ENCODE measurements around the gene PPM1L.

PPM1L gene

GRCh38 chr3:160837394-160837980 lies 81.5 kb downstream of the PPM1L start:
- DNase-seq = no peak
- H3K9ac ChIP-seq (ENCODE audit: low read length) = no peak overlapping the region
- no peaks in the 10 kb centered on the region for H3K36me3 ChIP-seq (replicated peaks; ENCODE audit: insufficient read depth, low read length)
- no peak for TF ChIP-seq EZH2 (optimal IDR thresholded peaks at IDR 0.05; ENCODE audit: low read depth, low read length)
- no peak for TF ChIP-seq EZH2phosphoT487 (IDR thresholded peaks at IDR 0.05; ENCODE audit: low read length)
- TF ChIP-seq CTCF (IDR thresholded peaks at IDR 0.05; ENCODE audit: low read length) = no peak
- H3K4me3 ChIP-seq (ENCODE audit: low read length) = no peak overlapping the region
- no peaks in the 10 kb centered on the region for H3K4me1 ChIP-seq (ENCODE audit: low read length)
- H3F3A ChIP-seq (ENCODE audit: insufficient read depth, low read length) = no peaks in the 10 kb centered on the region
- no peaks in the 10 kb centered on the region for H4K20me1 ChIP-seq (ENCODE audit: insufficient read depth, low read length)
- H3K27me3 ChIP-seq (replicated peaks; ENCODE audit: insufficient read depth, low read length) = no peaks in the 10 kb centered on the region
- H3K79me2 ChIP-seq (ENCODE audit: low read length) = no peaks in the 10 kb centered on the region
- no peak overlapping the region for H3K27ac ChIP-seq (ENCODE audit: low read length)
- no peak overlapping the region for H2AFZ ChIP-seq (ENCODE audit: low read length)
- no peaks in the 10 kb centered on the region for H3K9me2 ChIP-seq (replicated peaks; ENCODE audit: insufficient read depth, low read length)
- no peak overlapping the region for H3K4me2 ChIP-seq (ENCODE audit: low read depth, low read length)
- no peaks in the 10 kb centered on the region for H3K9me3 ChIP-seq (replicated peaks; ENCODE audit: insufficient read depth, low read length)

GRCh38 chr3:160840590-160840989 lies 84.6 kb downstream of the PPM1L start:
- Histone ChIP-seq H3F3A (ENCODE audit: insufficient read depth, low read length) (no peaks in the 10 kb centered on the region), H3K79me2 (ENCODE audit: low read length) (no peaks in the 10 kb centered on the region), H3K27ac (ENCODE audit: low read length) (no peak overlapping the region), H3K9me2 (replicated peaks; ENCODE audit: insufficient read depth, low read length) (no peaks in the 10 kb centered on the region), H3K9me3 (replicated peaks; ENCODE audit: insufficient read depth, low read length) (no peaks in the 10 kb centered on the region), H3K36me3 (replicated peaks; ENCODE audit: insufficient read depth, low read length) (no peaks in the 10 kb centered on the region), H2AFZ (ENCODE audit: low read length) (no peak overlapping the region), H3K27me3 (replicated peaks; ENCODE audit: insufficient read depth, low read length) (no peaks in the 10 kb centered on the region), H3K4me3 (ENCODE audit: low read length) (no peak overlapping the region), H3K4me2 (ENCODE audit: low read depth, low read length) (no peak overlapping the region), H3K9ac (ENCODE audit: low read length) (no peak overlapping the region), H3K4me1 (ENCODE audit: low read length) (no peaks in the 10 kb centered on the region), H4K20me1 (ENCODE audit: insufficient read depth, low read length) (no peaks in the 10 kb centered on the region)
- TF ChIP-seq EZH2phosphoT487 (IDR thresholded peaks at IDR 0.05; ENCODE audit: low read length) (no peak), EZH2 (optimal IDR thresholded peaks at IDR 0.05; ENCODE audit: low read depth, low read length) (no peak), CTCF (IDR thresholded peaks at IDR 0.05; ENCODE audit: low read length) (no peak)
- DNase-seq = no peak

DNA sequence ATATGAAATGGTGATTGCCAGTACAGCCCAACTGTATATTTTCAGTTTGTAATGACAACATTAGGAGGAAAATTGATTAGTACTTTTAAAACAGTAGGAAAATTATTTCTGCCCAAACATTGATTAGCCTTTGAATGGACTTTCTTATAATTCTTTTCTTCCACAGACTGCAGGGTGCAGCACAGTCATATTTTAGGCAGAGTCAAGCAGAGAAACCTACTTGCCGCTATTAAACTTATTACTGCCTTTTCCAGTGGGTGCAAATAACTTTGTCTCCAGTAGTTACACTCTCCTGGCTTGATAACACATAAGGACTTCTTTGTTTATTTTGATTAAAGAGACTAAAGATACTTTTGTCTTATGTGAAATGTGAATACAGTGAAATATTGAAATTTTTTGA lies 85.4 kb downstream of the PPM1L start:
- no peaks in the 10 kb centered on the region for H3K4me1 ChIP-seq (ENCODE audit: low read length)
- no peaks in the 10 kb centered on the region for H4K20me1 ChIP-seq (ENCODE audit: insufficient read depth, low read length)

More for the DNA sequence above, 85.4 kb downstream of the PPM1L start:
- Histone ChIP-seq H3K4me3 (ENCODE audit: low read length) (no peak overlapping the region), H3F3A (ENCODE audit: insufficient read depth, low read length) (no peaks in the 10 kb centered on the region), H3K9me3 (replicated peaks; ENCODE audit: insufficient read depth, low read length) (no peaks in the 10 kb centered on the region), H3K79me2 (ENCODE audit: low read length) (no peaks in the 10 kb centered on the region), H3K9ac (ENCODE audit: low read length) (no peak overlapping the region), H3K4me2 (ENCODE audit: low read depth, low read length) (no peak overlapping the region), H2AFZ (ENCODE audit: low read length) (no peak overlapping the region), H3K9me2 (replicated peaks; ENCODE audit: insufficient read depth, low read length) (no peaks in the 10 kb centered on the region), H3K27me3 (replicated peaks; ENCODE audit: insufficient read depth, low read length) (no peaks in the 10 kb centered on the region), H3K36me3 (replicated peaks; ENCODE audit: insufficient read depth, low read length) (no peaks in the 10 kb centered on the region), H3K27ac (ENCODE audit: low read length) (no peak overlapping the region)
- TF ChIP-seq EZH2phosphoT487 (IDR thresholded peaks at IDR 0.05; ENCODE audit: low read length) (no peak), CTCF (IDR thresholded peaks at IDR 0.05; ENCODE audit: low read length) (no peak), EZH2 (optimal IDR thresholded peaks at IDR 0.05; ENCODE audit: low read depth, low read length) (no peak)
- DNase-seq = no peak
